DMS 273 (cell line): ENCODE measurements around the gene SH2D1A.
"Not testable (repeated sequence)": the region's sequence is repeated elsewhere in the genome, so short reads cannot be mapped to it uniquely, and the experiment has no call there.

Experiments used
- DNase-seq: peaks from one replicate; lab custom pipeline; 2025; ENCODE audit not compliant: unreplicated experiment; lab: John Stamatoyannopoulos, UW

The SH2D1A gene

DNA sequence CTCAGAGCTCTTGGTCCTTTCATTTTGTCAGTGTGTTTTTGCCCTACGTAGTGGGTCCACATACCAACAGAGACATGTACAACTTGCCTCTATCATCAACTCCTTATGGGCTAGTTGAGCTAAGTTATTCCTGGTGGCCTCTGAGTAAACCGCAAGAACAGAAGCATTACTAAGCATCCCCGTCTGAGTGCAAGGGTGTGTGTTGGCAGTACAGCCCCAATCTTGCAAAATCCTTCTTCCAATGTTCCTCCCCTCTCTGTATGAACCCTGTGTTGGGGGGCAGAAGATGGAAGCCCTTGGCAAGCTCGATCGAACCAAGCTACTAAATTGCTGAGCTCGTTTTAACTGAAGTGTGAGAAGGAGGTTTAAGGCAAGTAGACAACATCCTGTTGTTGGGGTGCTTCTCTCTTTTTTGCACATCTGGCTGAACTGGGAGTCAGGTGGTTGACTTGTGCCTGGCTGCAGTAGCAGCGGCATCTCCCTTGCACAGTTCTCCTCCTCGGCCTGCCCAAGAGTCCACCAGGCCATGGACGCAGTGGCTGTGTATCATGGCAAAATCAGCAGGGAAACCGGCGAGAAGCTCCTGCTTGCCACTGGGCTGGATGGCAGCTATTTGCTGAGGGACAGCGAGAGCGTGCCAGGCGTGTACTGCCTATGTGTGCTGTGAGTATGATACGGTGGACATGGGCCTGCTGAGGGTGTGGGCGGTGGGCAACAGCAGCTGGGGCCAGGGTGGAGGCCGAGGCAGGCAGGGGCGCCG is at the start of gene SH2D1A:
Gene SH2D1A, plus strand, starts transcription at position 447 of the 760 bp plus-strand sequence. Its CDS starts 80 bp downstream, at position 527.
- DNase-seq = no peak

GRCh38 chrX:124299323-124299722 is 47.0 kb upstream of the SH2D1A start:
- not testable (repeated sequence) for DNase-seq

GRCh38 chrX:124300405-124300804 is 46.0 kb upstream of the SH2D1A start:
- no peak for DNase-seq

DNA sequence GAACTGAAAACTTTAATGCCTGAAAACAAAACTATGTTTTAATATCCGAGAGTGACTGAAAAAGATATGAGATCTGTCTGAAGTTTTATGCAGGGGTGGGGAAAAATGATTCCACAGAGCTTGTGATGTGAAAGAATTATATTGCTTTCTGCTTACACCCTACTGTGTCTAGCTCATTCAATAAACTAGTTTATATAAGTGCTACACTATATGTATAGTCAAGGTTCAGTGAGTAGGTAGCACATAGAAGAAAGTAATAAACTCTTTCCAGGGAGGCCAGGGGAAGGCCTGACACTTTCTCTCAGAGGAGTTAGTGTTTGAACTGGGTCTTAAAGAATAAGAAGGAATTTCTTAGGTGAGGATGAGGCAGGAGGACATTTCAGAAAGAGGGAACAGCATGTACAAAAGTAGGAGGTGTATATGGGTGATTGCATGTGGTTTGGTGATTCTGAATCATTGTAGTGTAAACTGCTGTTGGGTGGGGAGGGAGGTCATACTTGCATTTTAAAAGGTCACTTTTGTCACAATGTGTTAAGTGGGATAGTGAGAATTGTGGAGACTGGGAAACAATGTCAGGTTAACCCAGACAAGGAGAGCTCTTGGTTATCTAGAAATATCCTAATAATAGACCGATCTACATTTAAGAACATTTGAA is 39.0 kb upstream of the SH2D1A start:
- no peak for DNase-seq

DNA sequence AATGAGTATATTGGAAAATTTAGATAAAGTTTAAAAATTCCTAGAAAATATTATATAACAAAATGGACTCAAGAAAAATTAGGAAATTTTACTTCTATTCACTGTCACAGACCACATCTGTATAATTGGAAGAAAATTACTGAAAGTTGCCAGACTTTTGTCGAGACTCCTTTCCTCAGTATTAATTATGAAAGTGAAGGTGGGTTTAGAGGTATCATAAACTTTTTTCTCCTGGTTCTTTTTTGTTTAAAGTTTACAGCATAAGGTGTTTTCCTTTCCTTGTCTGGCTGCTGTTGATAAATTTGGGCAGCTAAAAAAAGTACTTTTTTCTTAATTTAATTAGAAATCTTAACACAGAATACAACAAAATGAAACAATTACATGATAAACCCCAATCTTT is 20.6 kb upstream of the SH2D1A start:
- DNase-seq = no peak

- DNase-seq = no peak
These were observed 17.6 kb upstream of the SH2D1A start for GRCh38 chrX:124328765-124329164.

- no peak for DNase-seq
These were observed 13.6 kb upstream of the SH2D1A start, which contains the start of gene TEX13D for GRCh38 chrX:124332481-124333424. TEX13D (plus strand) TSS chrX:124332660; CDS start chrX:124332918, 258 bp downstream.

- no peak for DNase-seq
These were observed 12.5 kb upstream of the SH2D1A start for GRCh38 chrX:124333862-124334261.

DNA sequence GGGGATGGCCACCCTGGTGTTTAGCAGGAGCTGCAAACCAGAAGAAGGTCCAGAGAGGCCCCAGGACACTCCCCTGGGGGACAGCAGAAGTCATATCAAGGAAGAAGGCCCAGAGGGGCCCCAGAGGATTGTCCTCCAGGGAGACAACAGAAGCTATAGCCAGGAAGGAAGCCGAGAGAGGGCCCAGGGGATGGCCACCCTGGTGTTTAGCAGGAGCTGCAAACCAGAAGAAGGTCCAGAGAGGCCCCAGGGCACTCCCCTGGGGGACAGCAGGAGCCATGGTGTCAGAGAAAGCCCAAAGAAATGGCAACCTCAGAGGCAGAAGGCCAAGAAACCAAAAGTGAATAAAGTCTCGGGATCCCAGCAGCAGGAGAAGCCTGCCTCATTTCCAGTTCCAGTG is 11.8 kb upstream of the SH2D1A start:
- not testable (repeated sequence) for DNase-seq

DNA sequence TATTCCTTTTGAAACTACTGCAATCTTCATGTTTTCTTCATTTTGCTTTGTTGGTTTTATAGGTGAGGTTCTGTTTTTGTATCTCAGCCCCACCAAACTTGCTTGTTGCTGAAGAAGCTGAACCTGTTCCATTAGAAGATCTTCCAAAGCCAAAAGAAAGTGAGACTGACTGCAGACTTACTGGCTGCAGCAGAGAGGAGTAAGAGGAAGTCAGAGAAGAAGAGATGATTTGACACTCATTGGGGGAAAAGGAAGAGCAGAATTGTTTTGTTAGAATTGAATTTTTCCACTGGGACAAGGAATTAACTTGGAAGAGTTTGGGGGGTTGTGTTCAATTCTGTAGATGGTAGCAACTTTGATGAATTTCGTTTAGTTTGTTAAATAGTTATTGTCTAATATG is 10.8 kb upstream of the SH2D1A start:
- no peak for DNase-seq

- DNase-seq = no peak
These were observed 8.4 kb upstream of the SH2D1A start for GRCh38 chrX:124337916-124338315.

DNA sequence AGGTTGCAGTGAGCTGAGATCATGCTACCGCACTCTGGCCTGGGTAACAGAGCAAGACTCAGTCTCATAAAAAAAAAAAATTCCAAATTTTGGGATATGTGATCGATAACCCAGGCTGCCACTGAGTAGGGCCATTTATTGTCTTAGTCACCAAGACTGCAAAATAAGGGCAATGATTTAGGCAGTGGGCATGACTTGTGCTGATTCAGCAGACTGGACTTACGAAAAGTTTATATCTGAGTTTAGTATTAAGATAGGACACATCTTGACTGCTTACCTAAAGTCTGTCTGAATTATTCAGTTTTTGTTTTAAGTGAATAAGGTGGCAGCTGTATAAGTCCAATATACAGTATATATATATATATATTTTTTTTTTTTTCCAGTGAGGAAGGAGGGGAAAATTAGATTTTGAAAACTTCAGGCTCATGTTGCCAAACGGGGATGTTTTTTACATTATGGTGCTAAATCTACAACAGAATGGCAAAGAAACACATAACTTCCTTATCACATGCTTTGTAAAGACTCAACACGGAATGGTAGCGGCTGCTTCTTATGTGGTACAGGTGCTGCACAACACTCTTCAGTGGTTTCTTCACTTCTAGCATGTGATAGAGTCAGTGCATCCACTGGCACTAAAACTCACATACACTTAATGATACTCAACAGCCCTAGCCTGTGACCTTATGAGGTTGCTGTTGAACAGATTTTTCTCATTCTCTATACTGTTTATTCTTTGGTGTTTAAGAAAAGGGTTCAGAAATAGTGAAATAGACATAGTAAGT is 7.4 kb upstream of the SH2D1A start:
- DNase-seq = no peak

DNA sequence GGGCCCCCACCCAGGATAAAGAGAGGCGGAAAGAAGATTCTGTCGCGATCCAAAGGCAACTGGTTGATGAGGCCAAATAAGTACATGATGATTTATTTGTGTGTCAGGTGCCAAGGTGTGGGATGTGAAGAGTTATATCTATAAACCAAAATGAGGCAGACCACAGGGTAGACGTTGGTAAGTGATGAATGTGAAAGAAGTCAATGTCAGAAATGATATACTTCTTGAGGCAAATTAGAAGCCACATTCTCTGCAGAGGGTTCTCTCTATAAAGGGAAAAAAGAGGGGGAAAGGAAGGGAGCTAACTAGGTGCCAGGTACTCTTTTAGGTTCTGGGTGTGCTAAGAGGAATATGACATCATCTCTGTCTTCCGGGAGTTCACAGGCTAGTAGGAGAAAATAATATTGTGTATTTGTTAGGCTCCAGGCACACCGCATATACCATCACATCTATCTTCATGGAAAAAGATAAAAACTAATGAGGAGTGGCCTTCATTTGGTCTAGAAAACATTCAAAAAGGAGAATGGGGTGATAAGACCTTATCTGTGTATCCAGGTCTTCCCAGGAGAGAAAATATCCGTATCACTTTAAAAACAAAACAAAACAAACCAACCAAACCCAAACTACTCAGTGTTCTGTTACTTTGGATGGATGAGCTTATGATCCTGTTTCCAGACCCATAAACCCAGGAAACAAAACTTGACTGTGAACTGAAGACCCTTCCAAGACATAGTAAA is 4.8 kb upstream of the SH2D1A start:
- no peak for DNase-seq

DNA sequence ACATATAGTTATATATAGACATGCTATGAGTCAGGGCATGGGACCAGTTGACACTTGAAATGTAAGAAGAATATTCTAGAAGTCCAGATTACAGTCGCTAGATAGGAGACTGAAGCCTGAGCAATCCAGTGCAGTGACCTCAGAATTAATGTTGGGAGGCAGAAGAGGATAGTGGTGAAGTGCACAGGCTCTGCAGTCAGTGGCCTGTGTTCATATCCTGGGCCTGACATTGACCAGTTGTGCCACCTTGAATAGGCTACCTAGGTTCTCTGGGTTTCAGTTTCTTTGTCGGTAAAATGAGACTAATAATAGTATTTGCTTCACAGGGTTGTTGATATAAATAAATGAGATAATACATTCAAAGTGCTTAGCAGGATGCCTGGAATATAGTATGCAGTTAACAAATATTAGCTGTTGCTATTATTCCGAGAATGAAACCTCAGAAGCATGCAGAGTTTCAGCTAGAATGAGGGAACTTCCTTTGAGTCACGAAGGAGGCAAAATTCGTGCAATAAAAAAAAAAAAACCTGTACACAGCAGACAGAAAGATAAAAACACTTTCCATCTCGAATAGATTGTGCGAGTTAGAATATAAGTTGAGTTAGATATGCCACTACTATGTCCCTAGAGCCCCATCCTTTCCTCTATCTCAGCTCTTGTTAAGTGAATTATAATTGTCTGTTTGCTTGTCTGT is 4.0 kb upstream of the SH2D1A start:
- no peak for DNase-seq

GRCh38 chrX:124343016-124343415 is 3.3 kb upstream of the SH2D1A start:
- DNase-seq = no peak

- no peak for DNase-seq
These were observed 2.1 kb upstream of the SH2D1A start for GRCh38 chrX:124344246-124344645.

- no peak for DNase-seq
These were observed 496 bp downstream of the SH2D1A start for GRCh38 chrX:124346877-124347241.

GRCh38 chrX:124347242-124347641 is 879 bp downstream of the SH2D1A start:
- no peak for DNase-seq

- DNase-seq = no peak
These were observed 1.8 kb downstream of the SH2D1A start for GRCh38 chrX:124348182-124348581.
